Gastroesophageal sphincter (tissue), 4 donors: ENCODE measurements around the gene DPP6. TPM values are rescaled to one million over a fixed set of nuclear protein-coding genes. Genes with fewer than 3 reads are reported as not detected.
"Not testable (repeated sequence)": the region's sequence is repeated elsewhere in the genome, so short reads cannot be mapped to it uniquely, and the experiment has no call there.

Source experiments
- ATAC-seq: fragments of 150-250 bp; one replicate; pipeline ENCODE4 v1.9.1; 2016; ENCODE audit warnings: mild to moderate bottlenecking, moderate library complexity
- H3K27ac ChIP-seq, 4 donors: fragments of 200-600 bp; sonication (generic) in 3 of 4; 1 replicate in 3 of 4; 2 replicates in 1 of 4; pipeline ENCODE4 v1.5.1; 2016 to 2019
- H3K27me3 ChIP-seq: fragments of 200-600 bp; sonication (generic); one replicate; pipeline ENCODE4 v1.5.1; 2019
- H3K36me3 ChIP-seq, 2 donors: fragments of 200-600 bp; sonication (generic); one replicate each; pipeline ENCODE4 v1.5.1; 2019; ENCODE audit warnings: control low read depth in 1 of 2
- H3K4me1 ChIP-seq, 3 donors: fragments of 200-600 bp; sonication (generic); 1 replicate in 2 of 3; 2 replicates in 1 of 3; pipeline ENCODE4 v1.5.1; 2016 to 2019; ENCODE audit warnings: control low read depth in 2 of 3
- H3K4me3 ChIP-seq, 2 donors: fragments of 200-600 bp; sonication (generic); one replicate each; pipeline ENCODE4 v1.5.1; 2019; ENCODE audit warnings: mild to moderate bottlenecking in 1 of 2, moderate library complexity in 1 of 2
- H3K9me3 ChIP-seq, 3 donors: fragments of 200-600 bp; sonication (generic); one replicate each; pipeline ENCODE4 v1.5.1; 2017 to 2019; ENCODE audit warnings: control low read depth in 2 of 3
- CTCF ChIP-seq, 4 experiments: fragments of 200-600 bp in 2 of 4; fragments of 450-650 bp in 2 of 4; sonication (generic) in 1 of 4; IDR thresholded peaks; one replicate each; pipeline ENCODE4 v1.5.1; 2017 to 2019; ENCODE audit warnings: antibody characterized with exemption in 4 of 4, mild to moderate bottlenecking in 2 of 4, moderate library complexity in 2 of 4
- EP300 ChIP-seq: sonication (generic); formaldehyde crosslinking; IDR thresholded peaks from one replicate; pipeline ENCODE4 v1.6.1; 2017; ENCODE audit warnings: antibody characterized with exemption, mild to moderate bottlenecking
- POLR2A ChIP-seq, 2 donors: fragments of 450-650 bp; IDR thresholded peaks; one replicate each; pipeline ENCODE4 v1.6.1; 2017; ENCODE audit warnings: antibody characterized with exemption in 2 of 2, mild to moderate bottlenecking in 2 of 2, moderate library complexity in 1 of 2
- POLR2AphosphoS5 ChIP-seq: sonication (generic); formaldehyde crosslinking; IDR thresholded peaks from one replicate; pipeline ENCODE4 v1.6.1; 2017; ENCODE audit warnings: antibody characterized with exemption
- WGBS, 2 donors: methylation state at CpG; one replicate each; pipeline ENCODE4 v1.1.5; 2018; ENCODE audit warnings: low coverage in 1 of 2; 5-methylcytosine and 5-hydroxymethylcytosine counted together
- total RNA-seq, 4 donors: library from RNA; depleted of rRNA; stranded (reverse); fragments of >200 nt; gene quantifications; one replicate each; pipeline ENCODE4 v1.1.0, GENCODE V29; 2016

The DPP6 gene
- total RNA-seq, 4 donors from 2014 or later: 14.3 to 40.0 (median 23.1) TPM

GRCh38 chr7:154677454-154677853 lies 625.3 kb downstream of the DPP6 start:
- ATAC-seq: no peak
- 80 to 82% methylated on average over 10 to 12 of the region's 12 CpGs for WGBS, 2 donors
- no peaks in the 10 kb centered on the region for H3K9me3 ChIP-seq
- H3K27ac ChIP-seq: no peak overlapping the region
- H3K4me1 ChIP-seq: no peaks in the 10 kb centered on the region
- H3K27me3 ChIP-seq: no peaks in the 10 kb centered on the region
- TF ChIP-seq POLR2A (IDR thresholded peaks at IDR 0.05) (no peak), POLR2AphosphoS5 (no peak), EP300 (no peak), CTCF (IDR thresholded peaks at IDR 0.05) (no peak)
- no peaks in the 10 kb centered on the region for H3K36me3 ChIP-seq
- H3K4me3 ChIP-seq: no peak overlapping the region

- H3K36me3 ChIP-seq, H3K9me3 ChIP-seq, H3K4me3 ChIP-seq, H3K27ac ChIP-seq, H3K4me1 ChIP-seq, H3K27me3 ChIP-seq, ATAC-seq: not testable (repeated sequence)
- WGBS, 2 donors: 84 to 100% methylated on average over 3 to 12 of the region's 18 CpGs
These were observed 625.9 kb downstream of the DPP6 start for GRCh38 chr7:154678001-154678550.

- no peak for TF ChIP-seq EP300
- no peak for TF ChIP-seq CTCF (IDR thresholded peaks at IDR 0.05)
- no peak for TF ChIP-seq POLR2AphosphoS5
- TF ChIP-seq POLR2A (IDR thresholded peaks at IDR 0.05): no peak
- Histone ChIP-seq H3K27me3 (no peaks in the 10 kb centered on the region), H3K9me3 (no peaks in the 10 kb centered on the region), H3K4me1 (peaks cover 0 to under 1% (median 0%) of the 10 kb centered on the region in 3 donors), H3K36me3 (no peaks in the 10 kb centered on the region), H3K27ac (no peak overlapping the region), H3K4me3 (no peak overlapping the region)
- 49 to 78% methylated on average over 1 to 3 of the region's 8 CpGs for WGBS, 2 donors
- no peak for ATAC-seq
These were observed 627.3 kb downstream of the DPP6 start for GRCh38 chr7:154679379-154680053.

GRCh38 chr7:154680894-154681659 lies 628.9 kb downstream of the DPP6 start:
- ATAC-seq: no peak
- Histone ChIP-seq H3K9me3 (no peaks in the 10 kb centered on the region), H3K36me3 (no peaks in the 10 kb centered on the region), H3K4me1 (peaks cover 0 to 8% (median 0%) of the 10 kb centered on the region in 3 donors), H3K27me3 (no peaks in the 10 kb centered on the region), H3K27ac (no peak overlapping the region), H3K4me3 (no peak overlapping the region)
- 74 to 78% methylated on average over 15 to 18 of the region's 18 CpGs for WGBS, 2 donors
- TF ChIP-seq EP300 (no peak), POLR2A (IDR thresholded peaks at IDR 0.05) (no peak), POLR2AphosphoS5 (no peak), CTCF (IDR thresholded peaks at IDR 0.05) (no peak)

GRCh38 chr7:154682003-154682402 lies 629.8 kb downstream of the DPP6 start:
- ATAC-seq: no peak
- no peak for TF ChIP-seq EP300
- TF ChIP-seq CTCF (IDR thresholded peaks at IDR 0.05): no peak
- TF ChIP-seq POLR2AphosphoS5: no peak
- no peak for TF ChIP-seq POLR2A (IDR thresholded peaks at IDR 0.05)
- Histone ChIP-seq H3K27ac (no peak overlapping the region), H3K4me1 (peaks cover 0 to 8% (median 0%) of the 10 kb centered on the region in 3 donors), H3K36me3 (no peaks in the 10 kb centered on the region), H3K4me3 (no peak overlapping the region), H3K9me3 (no peaks in the 10 kb centered on the region), H3K27me3 (no peaks in the 10 kb centered on the region)
- 70 to 73% methylated on average over 2 to 5 of the region's 5 CpGs for WGBS, 2 donors
